Mammary epithelial cell (primary cell): ENCODE results near the gene SRRT.

ENCODE experiments used
- CTCF ChIP-seq, 2 donors: IDR thresholded peaks in 1 of 2; conservative IDR thresholded peaks in 1 of 2; 2 replicates each; pipeline ENCODE4 v1.5.1; 2011 to 2012; ENCODE audit warnings: inconsistent platforms in 2 of 2, low read length in 2 of 2, mild to moderate bottlenecking in 2 of 2, control low read depth in 1 of 2, low read depth in 1 of 2; ENCODE audit not compliant: insufficient read depth in 1 of 2; ENCODE audit errors: extremely low read depth in 1 of 2
- EZH2 ChIP-seq: IDR thresholded peaks from 2 replicates; pipeline ENCODE4 v1.6.1; 2012; ENCODE audit warnings: low read length, inconsistent platforms, borderline replicate concordance

- TF ChIP-seq CTCF (conservative IDR thresholded peaks at IDR 0.05 in 1 of 2, IDR thresholded peaks at IDR 0.05 in 1 of 2; ENCODE audit: extremely low read depth in 1 of 2, insufficient read depth in 1 of 2, low read depth in 1 of 2, low read length in 2 of 2) (no peak), EZH2 (no peak)
Observed at GRCh38 chr7:100890653-100891567, 16.0 kb downstream of the SRRT start.
